ENCODE results near the gene FBXW8. TPM values are rescaled to one million over a fixed set of nuclear protein-coding genes. Genes with fewer than 3 reads are reported as not detected.

FBXW8 gene
- total RNA-seq, 2 experiments from 2014 or later: 7.3 to 8.0 TPM

DNA sequence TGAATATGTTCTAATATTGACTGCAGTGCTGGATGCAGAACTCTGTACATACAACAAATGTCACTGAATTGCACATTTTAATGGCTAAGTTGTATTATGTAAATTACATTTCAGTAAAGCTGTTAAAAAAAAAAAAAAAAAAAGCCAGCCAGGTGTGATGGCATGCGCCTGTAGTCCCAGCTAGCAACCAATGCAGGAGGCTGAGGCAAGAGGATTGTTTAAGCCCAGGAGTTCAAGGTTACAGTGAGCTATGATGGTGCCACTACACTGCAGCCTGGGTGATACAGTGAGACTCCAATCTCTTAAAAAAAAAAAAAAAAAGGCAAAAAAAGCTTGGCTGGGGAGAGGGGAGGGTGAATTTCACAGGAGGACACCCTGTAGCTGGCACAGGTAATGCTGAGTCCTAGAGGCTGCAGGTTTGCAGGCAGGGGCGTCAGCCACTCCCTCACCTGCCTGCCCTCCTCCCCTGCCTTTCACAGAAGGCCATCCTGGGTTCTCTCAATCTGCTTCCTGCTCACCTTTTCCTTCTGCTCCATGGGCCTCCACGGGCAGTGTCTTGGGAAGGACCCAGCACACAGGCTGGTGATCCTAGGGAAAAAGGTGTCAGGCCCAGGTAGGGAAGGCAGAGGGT is 147.8 kb downstream of the FBXW8 start:
- H3K4me3 Mint-ChIP-seq: no peak overlapping the region
- peaks cover 15% of the 10 kb centered on the region for H3K4me1 Mint-ChIP-seq
- DNase-seq: no peak
- H3K9me3 Mint-ChIP-seq: no peaks in the 10 kb centered on the region
- H3K27ac Mint-ChIP-seq: no peak overlapping the region
- H3K36me3 Mint-ChIP-seq: peaks cover 1% of the 10 kb centered on the region
- H3K27me3 Mint-ChIP-seq: no peaks in the 10 kb centered on the region

DNA sequence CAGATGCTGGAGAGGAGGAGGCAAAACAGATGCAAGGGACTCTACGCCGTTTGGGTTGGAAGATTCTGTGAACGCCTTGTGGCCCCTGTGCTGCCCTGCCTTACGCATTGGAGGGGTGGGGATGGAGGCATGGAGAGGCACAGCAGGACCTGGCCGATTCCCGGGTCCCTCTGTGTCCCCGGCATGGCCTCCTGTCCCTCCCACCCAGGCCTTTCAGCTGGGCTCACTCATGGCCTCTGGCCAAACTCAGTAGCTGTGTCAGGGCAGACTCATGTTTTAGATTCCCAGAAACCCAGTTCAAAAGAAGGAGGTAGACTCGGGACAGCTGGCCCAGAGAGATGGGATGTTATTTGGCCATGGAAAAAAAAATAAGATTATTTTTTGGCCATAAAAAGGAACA is 148.4 kb downstream of the FBXW8 start:
- H3K4me1 Mint-ChIP-seq: peaks cover 21% of the 10 kb centered on the region
- H3K27ac Mint-ChIP-seq: no peak overlapping the region

DNA sequence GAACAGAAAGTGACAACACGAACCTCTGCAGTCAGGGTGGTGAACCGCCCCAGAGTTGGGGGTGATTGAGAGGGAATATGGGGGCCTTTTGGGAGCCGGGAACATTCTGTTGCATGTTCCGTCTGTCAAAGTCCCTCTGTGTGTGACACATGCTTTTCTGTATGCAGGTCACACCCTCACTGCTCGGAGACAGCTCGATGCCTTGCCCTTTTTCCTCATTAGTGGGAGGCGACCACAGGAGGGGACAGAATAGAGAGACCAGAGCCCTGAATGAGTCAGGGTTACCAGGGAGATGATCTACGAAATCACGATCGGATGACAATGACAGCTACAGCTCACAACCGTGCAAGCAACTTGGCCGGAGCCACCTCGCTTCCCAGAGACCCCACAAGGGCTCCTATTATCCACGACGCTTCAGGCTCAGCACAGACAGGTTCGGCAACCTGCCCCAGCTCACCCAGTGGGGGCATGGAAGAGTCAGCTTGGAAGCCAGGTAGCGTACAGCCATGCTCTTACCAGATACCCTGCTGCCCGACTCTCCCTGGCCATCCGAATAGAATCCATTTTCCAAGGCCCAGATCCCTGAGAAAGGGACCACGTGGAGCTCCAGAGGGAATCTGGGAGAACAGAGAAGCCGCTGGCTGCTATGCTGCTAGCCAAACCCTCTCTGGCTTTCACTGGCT is 149.6 kb downstream of the FBXW8 start:
- H3K4me3 Mint-ChIP-seq: no peak overlapping the region
- no peak overlapping the region for H3K27ac Mint-ChIP-seq
- no peaks in the 10 kb centered on the region for H3K27me3 Mint-ChIP-seq
- no peak for DNase-seq
- peaks cover 1% of the 10 kb centered on the region for H3K36me3 Mint-ChIP-seq
- no peaks in the 10 kb centered on the region for H3K9me3 Mint-ChIP-seq
- peaks cover 28% of the 10 kb centered on the region for H3K4me1 Mint-ChIP-seq

More for the DNA sequence above, 148.4 kb downstream of the FBXW8 start:
- H3K36me3 Mint-ChIP-seq: peaks cover 1% of the 10 kb centered on the region
- H3K4me3 Mint-ChIP-seq: no peak overlapping the region
- H3K27me3 Mint-ChIP-seq: no peaks in the 10 kb centered on the region
- no peaks in the 10 kb centered on the region for H3K9me3 Mint-ChIP-seq
- DNase-seq: no peak

DNA sequence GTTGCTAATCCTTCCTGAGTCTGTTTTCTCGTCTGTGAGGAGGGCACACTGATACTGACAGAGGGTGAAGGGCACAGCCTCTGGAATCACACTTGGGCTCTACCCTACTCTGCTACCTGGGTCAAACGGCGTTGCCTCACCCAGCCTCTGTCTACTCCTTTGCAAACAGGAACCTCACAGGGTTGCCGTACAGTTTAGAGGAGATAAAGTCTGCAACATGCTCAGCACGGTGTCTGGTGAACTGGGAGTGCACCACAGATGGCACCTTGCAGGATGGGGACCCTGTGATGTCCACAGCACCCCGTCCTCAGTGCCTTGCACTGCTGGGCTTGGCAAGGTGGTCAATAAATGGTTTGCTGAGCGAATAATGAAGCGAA is 150.2 kb downstream of the FBXW8 start:
- H3K4me3 Mint-ChIP-seq: no peak overlapping the region
- no peaks in the 10 kb centered on the region for H3K27me3 Mint-ChIP-seq
- no peak for DNase-seq
- no peak overlapping the region for H3K27ac Mint-ChIP-seq
- H3K9me3 Mint-ChIP-seq: no peaks in the 10 kb centered on the region
- peaks cover 29% of the 10 kb centered on the region for H3K4me1 Mint-ChIP-seq
- peaks cover 1% of the 10 kb centered on the region for H3K36me3 Mint-ChIP-seq

- no peak overlapping the region for H3K4me3 Mint-ChIP-seq
- no peaks in the 10 kb centered on the region for H3K9me3 Mint-ChIP-seq
- DNase-seq: no peak
- no peak overlapping the region for H3K27ac Mint-ChIP-seq
- H3K36me3 Mint-ChIP-seq: peaks cover 1% of the 10 kb centered on the region
- H3K27me3 Mint-ChIP-seq: no peaks in the 10 kb centered on the region
- H3K4me1 Mint-ChIP-seq: peaks cover 30% of the 10 kb centered on the region
These were observed 150.9 kb downstream of the FBXW8 start for GRCh38 chr12:117061555-117062079.

DNA sequence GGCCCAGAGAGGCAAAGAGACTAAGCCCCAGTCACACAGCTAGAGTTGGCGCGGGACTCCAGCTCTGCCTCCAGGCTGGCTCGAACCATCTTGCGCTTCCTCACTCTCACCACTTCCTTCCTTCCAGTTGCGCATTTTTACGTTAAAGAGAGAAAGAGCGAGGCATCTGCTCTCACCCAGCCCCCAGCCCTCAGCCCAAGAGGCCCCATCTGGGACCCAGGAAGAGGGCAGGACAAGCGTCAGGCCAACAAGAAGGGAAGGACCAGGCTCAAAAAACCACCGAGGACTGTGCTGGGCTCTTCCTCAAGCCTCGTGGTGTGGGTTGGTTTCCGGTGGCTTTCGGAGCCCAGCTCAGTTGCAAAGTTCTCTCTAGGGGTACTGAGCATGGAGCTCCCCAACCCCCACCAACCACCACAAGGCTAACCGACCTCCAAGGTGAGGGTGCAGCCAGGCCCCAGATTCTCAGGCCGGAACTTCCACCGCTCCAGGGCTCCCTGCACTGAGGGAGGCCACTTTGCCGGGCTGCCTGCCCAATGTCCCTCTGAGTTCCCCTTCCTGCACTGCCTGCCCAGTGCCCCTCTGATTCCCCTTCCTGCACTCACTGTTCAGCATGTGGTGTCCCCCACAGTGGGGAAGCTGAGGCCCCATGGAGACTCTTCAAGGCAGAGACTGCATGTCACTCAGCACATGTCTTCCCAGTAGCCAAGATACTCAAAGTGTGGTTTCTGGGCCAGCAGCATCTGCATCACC is 152.6 kb downstream of the FBXW8 start:
- Mint-ChIP-seq H3K36me3 (peaks cover 1% of the 10 kb centered on the region), H3K9me3 (no peaks in the 10 kb centered on the region), H3K27me3 (no peaks in the 10 kb centered on the region), H3K4me1 (peaks cover 30% of the 10 kb centered on the region), H3K4me3 (peak overlapping the region; percentile 16), H3K27ac (peak overlapping the region; percentile 88)
- DNase-seq: peak; percentile 46

DNA sequence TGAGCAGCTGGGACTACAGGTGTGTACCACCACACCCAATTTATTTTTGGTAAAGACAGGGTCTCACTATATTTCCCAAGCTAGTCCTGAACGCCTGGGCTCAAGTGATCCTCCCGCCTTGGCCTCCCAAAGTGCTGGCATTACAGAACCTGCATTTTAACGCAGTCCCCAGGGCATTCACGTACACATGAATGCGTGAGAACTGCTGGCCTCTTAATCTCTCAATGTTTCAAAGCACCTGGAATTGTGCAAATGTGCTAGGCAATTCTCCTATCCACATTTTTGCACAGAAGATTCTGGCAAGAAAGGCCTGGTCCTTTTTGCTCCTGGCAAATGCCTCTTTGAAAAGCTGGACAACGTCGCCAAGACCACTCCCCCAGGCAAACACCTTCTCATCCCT is 153.3 kb downstream of the FBXW8 start:
- H3K9me3 Mint-ChIP-seq: no peaks in the 10 kb centered on the region
- H3K4me1 Mint-ChIP-seq: peaks cover 30% of the 10 kb centered on the region

DNA sequence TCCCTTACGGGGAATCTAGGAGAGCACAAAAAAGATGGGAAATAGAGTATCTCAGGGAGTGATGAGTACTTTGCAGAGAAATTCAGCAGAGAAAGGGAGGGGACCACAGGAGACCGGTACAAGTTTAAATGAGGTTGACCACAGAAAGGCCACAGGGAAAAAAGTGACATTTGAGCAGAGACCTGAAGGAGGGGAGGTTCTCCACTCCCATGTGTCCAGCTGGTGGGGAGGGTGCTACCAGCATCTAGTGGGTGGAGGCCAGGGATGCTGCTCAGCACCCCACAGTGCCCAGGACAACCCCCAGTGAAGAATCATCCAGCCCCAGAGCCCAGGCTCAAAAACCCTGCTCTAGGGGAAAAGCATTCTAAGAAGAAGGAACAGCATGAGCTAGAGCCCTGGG is 153.8 kb downstream of the FBXW8 start:
- no peak overlapping the region for H3K4me3 Mint-ChIP-seq
- no peaks in the 10 kb centered on the region for H3K27me3 Mint-ChIP-seq
- peaks cover 30% of the 10 kb centered on the region for H3K4me1 Mint-ChIP-seq
- peaks cover 1% of the 10 kb centered on the region for H3K36me3 Mint-ChIP-seq
- no peak for DNase-seq
- no peaks in the 10 kb centered on the region for H3K9me3 Mint-ChIP-seq
- H3K27ac Mint-ChIP-seq: peak overlapping the region; percentile 5

More for the DNA sequence above, 153.3 kb downstream of the FBXW8 start:
- Mint-ChIP-seq H3K36me3 (peaks cover 1% of the 10 kb centered on the region), H3K27ac (peak overlapping the region; percentile 88), H3K27me3 (no peaks in the 10 kb centered on the region), H3K4me3 (no peak overlapping the region)
- no peak for DNase-seq

- no peak for DNase-seq
- peaks cover 1% of the 10 kb centered on the region for H3K36me3 Mint-ChIP-seq
- H3K4me1 Mint-ChIP-seq: peaks cover 27% of the 10 kb centered on the region
- H3K27me3 Mint-ChIP-seq: no peaks in the 10 kb centered on the region
- H3K4me3 Mint-ChIP-seq: no peak overlapping the region
- no peak overlapping the region for H3K27ac Mint-ChIP-seq
- H3K9me3 Mint-ChIP-seq: no peaks in the 10 kb centered on the region
These were observed 156.3 kb downstream of the FBXW8 start for GRCh38 chr12:117067016-117067415.

DNA sequence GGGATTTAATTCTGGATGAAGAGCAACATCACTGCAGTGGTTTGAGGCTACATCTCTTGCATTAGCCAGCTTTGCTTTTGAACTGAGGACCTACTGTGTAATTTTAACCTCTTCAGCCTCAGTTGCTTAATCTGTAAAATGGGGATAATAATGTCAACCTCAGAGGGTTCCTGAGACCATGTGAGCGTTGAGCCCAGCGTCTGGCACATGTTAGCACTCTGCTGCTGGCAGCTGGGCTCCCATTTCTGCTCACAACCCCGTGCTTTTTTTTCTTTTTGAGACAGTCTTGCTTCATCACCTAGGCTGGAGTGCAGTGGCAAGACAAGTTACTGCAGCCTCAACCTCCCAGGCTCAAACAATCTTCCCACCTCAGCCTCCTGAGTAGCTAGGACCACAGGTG is 156.9 kb downstream of the FBXW8 start:
- no peak for DNase-seq
- no peak overlapping the region for H3K27ac Mint-ChIP-seq
- H3K36me3 Mint-ChIP-seq: peaks cover under 1% of the 10 kb centered on the region
- H3K4me1 Mint-ChIP-seq: peaks cover 24% of the 10 kb centered on the region
- H3K27me3 Mint-ChIP-seq: no peaks in the 10 kb centered on the region
- H3K4me3 Mint-ChIP-seq: no peak overlapping the region
- H3K9me3 Mint-ChIP-seq: no peaks in the 10 kb centered on the region

- no peak for DNase-seq
- Mint-ChIP-seq H3K36me3 (no peaks in the 10 kb centered on the region), H3K4me3 (no peak overlapping the region), H3K27me3 (no peaks in the 10 kb centered on the region), H3K27ac (no peak overlapping the region), H3K9me3 (no peaks in the 10 kb centered on the region), H3K4me1 (peaks cover 15% of the 10 kb centered on the region)
These were observed 157.7 kb downstream of the FBXW8 start for GRCh38 chr12:117068492-117068891.

DNA sequence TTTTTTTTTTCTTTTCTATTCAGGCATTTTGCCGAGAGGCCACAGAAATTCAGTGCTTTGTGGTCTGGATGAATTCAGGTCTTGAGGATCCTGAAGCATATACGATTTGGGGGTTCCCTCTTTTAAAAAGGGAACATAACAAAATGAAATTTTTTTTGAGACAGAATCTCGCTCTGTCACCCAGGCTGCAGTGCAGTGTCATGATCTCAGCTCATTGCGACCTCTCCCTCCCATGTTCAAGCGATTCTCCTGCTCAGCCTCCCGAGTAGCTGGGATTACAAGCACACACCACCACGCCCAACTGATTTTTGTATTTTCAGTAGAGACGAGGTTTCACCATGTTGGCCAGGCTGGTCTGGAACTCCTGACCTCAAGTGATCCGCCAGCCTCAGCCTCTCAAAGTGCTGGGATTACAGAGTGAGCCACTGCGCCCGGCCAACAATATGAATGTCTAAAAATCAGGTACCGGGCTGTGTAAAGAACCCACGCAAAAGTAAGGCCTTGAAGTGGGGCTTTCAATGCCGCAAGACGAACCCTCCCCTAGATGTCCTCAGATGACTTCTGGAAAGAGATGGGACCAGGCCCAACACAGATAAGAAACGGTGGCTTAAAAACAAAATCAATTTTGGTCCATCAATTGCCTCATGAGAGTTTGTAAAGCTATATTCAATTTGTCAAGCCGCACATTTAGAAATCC is 158.5 kb downstream of the FBXW8 start:
- DNase-seq: no peak
- Mint-ChIP-seq H3K4me1 (peaks cover 9% of the 10 kb centered on the region), H3K27me3 (no peaks in the 10 kb centered on the region), H3K36me3 (no peaks in the 10 kb centered on the region), H3K27ac (no peak overlapping the region), H3K9me3 (no peaks in the 10 kb centered on the region), H3K4me3 (no peak overlapping the region)

- H3K4me3 Mint-ChIP-seq: no peak overlapping the region
- no peak overlapping the region for H3K27ac Mint-ChIP-seq
- peaks cover 2% of the 10 kb centered on the region for H3K4me1 Mint-ChIP-seq
- H3K27me3 Mint-ChIP-seq: no peaks in the 10 kb centered on the region
- DNase-seq: no peak
- no peaks in the 10 kb centered on the region for H3K36me3 Mint-ChIP-seq
- no peaks in the 10 kb centered on the region for H3K9me3 Mint-ChIP-seq
These were observed 159.5 kb downstream of the FBXW8 start for GRCh38 chr12:117069926-117070900.

GRCh38 chr12:117071009-117071408 is 160.3 kb downstream of the FBXW8 start:
- no peak for DNase-seq
- Mint-ChIP-seq H3K27me3 (no peaks in the 10 kb centered on the region), H3K4me3 (no peak overlapping the region), H3K27ac (no peak overlapping the region), H3K9me3 (no peaks in the 10 kb centered on the region), H3K4me1 (peaks cover under 1% of the 10 kb centered on the region), H3K36me3 (no peaks in the 10 kb centered on the region)
